ENCODE data around the gene PCDHGA1.

The PCDHGA1 gene

GRCh38 chr5:141441571-141442170 lies 111.4 kb downstream of the PCDHGA1 start:
- DNase-seq (ENCODE audit: low spot score) = no peak

DNA sequence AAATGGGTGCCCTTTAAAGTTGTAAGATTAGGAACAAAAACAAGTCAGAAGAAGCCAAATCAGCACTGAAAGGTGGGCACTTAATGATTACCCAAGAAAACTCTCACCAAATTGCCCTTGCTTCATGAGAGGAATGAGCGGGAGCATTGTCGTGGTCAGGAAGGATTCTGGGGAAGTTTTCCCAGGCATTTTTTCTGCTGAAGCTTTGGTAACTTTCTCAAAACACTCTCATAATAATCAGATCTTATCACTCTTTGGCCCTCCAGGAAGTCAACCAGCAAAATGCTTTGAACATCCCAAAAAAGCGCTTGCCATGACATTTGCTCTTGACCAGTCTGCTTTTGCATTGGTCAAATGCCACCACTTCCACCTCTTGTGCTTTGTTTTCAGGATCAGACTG lies 135.0 kb downstream of the PCDHGA1 start:
- no peak for DNase-seq (ENCODE audit: low spot score)

- DNase-seq (ENCODE audit: low spot score) = peak; percentile 92
These were observed 145.4 kb downstream of the PCDHGA1 start, which contains the start of gene PCDHGC3 for GRCh38 chr5:141475625-141476131. Gene PCDHGC3, plus strand, starts transcription at chr5:141475966. Its CDS starts 151 bp downstream, at chr5:141476117.

DNA sequence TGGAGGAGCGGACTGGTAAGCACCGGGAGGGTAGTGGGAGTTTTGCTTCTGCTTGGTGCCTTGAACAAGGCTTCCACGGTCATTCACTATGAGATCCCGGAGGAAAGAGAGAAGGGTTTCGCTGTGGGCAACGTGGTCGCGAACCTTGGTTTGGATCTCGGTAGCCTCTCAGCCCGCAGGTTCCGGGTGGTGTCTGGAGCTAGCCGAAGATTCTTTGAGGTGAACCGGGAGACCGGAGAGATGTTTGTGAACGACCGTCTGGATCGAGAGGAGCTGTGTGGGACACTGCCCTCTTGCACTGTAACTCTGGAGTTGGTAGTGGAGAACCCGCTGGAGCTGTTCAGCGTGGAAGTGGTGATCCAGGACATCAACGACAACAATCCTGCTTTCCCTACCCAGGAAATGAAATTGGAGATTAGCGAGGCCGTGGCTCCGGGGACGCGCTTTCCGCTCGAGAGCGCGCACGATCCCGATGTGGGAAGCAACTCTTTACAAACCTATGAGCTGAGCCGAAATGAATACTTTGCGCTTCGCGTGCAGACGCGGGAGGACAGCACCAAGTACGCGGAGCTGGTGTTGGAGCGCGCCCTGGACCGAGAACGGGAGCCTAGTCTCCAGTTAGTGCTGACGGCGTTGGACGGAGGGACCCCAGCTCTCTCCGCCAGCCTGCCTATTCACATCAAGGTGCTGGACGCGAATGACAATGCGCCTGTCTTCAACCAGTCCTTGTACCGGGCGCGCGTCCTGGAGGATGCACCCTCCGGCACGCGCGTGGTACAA lies 146.0 kb downstream of the PCDHGA1 start:
- peak; percentile 62 for DNase-seq (ENCODE audit: low spot score)

DNA sequence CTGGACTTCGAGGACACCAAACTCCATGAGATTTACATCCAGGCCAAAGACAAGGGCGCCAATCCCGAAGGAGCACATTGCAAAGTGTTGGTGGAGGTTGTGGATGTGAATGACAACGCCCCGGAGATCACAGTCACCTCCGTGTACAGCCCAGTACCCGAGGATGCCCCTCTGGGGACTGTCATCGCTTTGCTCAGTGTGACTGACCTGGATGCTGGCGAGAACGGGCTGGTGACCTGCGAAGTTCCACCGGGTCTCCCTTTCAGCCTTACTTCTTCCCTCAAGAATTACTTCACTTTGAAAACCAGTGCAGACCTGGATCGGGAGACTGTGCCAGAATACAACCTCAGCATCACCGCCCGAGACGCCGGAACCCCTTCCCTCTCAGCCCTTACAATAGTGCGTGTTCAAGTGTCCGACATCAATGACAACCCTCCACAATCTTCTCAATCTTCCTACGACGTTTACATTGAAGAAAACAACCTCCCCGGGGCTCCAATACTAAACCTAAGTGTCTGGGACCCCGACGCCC lies 146.8 kb downstream of the PCDHGA1 start:
- no peak for DNase-seq (ENCODE audit: low spot score)

- DNase-seq (ENCODE audit: low spot score) = no peak
These were observed 147.5 kb downstream of the PCDHGA1 start for GRCh38 chr5:141477815-141478214.

GRCh38 chr5:141478321-141478945 lies 148.1 kb downstream of the PCDHGA1 start:
- no peak for DNase-seq (ENCODE audit: low spot score)

DNA sequence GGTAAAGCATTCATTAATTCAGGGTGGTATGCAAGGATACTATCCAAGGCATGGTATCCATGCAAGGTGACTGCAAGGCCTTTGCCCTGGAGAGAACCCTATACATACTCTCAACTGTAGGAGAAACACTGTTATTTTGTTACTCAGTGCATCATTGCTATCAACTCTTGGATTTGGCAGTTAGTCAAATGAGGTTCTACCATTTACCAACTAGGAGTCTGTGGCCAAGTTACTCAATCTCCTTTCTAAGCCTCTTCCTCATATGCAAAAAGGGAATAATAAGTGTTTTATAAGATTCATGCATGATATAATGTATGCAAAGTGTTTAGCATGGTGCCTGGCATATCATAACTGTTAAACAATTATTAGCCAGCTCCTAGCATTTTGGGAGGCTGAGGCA lies 149.5 kb downstream of the PCDHGA1 start:
- DNase-seq (ENCODE audit: low spot score) = no peak

GRCh38 chr5:141483902-141484301 lies 153.6 kb downstream of the PCDHGA1 start:
- no peak for DNase-seq (ENCODE audit: low spot score)

- DNase-seq (ENCODE audit: low spot score) = no peak
These were observed 154.0 kb downstream of the PCDHGA1 start for GRCh38 chr5:141484310-141484640.

DNA sequence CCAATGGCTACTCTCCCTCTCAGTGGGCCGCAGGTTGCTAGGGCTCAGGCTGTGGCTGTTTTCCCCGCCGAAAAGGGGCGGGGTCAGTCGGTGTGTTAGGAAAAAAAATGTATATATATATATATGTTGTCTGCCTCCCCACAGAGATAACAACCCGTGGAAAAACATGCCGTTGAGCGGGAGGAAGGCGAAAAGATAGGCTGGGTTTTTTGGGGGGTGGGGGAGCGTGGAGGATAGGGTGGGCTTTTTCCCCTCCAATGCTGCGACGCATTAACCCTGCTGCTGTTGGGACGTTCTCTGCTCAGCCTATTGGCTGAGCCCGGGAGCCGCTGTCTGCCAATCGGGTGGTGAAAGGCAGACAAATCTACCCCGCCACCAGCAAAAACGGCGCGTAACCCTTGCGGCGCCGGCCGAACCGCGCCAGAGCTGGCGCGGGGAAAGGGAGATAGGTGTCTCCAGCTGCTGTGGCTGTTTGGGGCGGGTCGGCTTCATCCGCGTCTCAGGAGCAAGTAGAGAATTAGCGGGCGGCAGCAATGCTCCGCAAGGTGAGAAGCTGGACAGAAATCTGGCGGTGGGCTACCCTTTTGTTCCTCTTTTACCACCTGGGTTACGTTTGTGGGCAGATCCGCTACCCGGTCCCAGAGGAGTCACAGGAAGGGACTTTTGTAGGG lies 154.5 kb downstream of the PCDHGA1 start, which contains the start of gene PCDHGC4:
Gene PCDHGC4 (plus strand): TSS at position 390 of the 671 bp plus-strand sequence. CDS start 144 bp downstream, at position 534.
- no peak for DNase-seq (ENCODE audit: low spot score)

- DNase-seq (ENCODE audit: low spot score) = no peak
These were observed 155.2 kb downstream of the PCDHGA1 start for GRCh38 chr5:141485321-141486055.

DNA sequence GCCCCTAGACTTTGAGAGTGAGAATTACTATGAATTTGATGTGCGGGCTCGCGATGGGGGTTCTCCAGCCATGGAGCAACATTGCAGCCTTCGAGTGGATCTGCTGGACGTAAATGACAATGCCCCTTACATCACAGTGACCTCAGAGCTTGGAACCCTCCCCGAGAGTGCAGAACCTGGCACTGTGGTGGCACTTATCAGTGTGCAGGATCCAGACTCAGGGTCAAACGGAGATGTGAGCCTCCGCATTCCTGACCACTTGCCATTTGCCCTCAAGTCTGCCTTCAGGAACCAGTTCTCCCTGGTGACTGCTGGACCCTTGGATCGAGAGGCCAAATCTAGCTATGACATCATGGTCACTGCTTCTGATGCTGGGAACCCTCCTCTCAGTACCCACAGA lies 155.8 kb downstream of the PCDHGA1 start:
- no peak for DNase-seq (ENCODE audit: low spot score)

DNA sequence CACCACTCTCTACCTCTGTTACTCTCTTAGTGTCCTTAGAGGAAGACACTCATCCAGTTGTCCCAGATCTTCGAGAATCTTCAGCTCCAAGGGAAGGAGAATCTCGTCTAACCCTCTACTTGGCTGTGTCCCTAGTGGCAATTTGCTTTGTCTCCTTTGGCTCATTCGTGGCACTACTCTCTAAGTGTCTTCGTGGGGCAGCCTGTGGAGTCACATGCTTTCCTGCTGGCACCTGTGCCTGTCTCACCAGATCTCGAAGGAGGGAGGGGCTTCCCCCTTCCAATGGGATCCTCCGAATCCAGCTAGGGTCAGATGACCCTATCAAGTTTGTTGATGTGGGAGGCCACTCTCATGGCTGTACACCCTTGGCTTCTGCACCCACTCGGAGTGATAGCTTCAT lies 156.8 kb downstream of the PCDHGA1 start:
- no peak for DNase-seq (ENCODE audit: low spot score)

GRCh38 chr5:141488591-141489561 lies 158.6 kb downstream of the PCDHGA1 start, which contains the start of gene PCDHGC5:
Gene PCDHGC5, plus strand, starts transcription at chr5:141489081. Its CDS starts 160 bp downstream, at chr5:141489241.
- peak; percentile 83 for DNase-seq (ENCODE audit: low spot score)

- no peak for DNase-seq (ENCODE audit: low spot score)
These were observed 159.5 kb downstream of the PCDHGA1 start for GRCh38 chr5:141489841-141490240.

GRCh38 chr5:141490271-141490670 lies 160.0 kb downstream of the PCDHGA1 start:
- DNase-seq (ENCODE audit: low spot score) = no peak

GRCh38 chr5:141490771-141491170 lies 160.5 kb downstream of the PCDHGA1 start:
- DNase-seq (ENCODE audit: low spot score) = no peak

DNA sequence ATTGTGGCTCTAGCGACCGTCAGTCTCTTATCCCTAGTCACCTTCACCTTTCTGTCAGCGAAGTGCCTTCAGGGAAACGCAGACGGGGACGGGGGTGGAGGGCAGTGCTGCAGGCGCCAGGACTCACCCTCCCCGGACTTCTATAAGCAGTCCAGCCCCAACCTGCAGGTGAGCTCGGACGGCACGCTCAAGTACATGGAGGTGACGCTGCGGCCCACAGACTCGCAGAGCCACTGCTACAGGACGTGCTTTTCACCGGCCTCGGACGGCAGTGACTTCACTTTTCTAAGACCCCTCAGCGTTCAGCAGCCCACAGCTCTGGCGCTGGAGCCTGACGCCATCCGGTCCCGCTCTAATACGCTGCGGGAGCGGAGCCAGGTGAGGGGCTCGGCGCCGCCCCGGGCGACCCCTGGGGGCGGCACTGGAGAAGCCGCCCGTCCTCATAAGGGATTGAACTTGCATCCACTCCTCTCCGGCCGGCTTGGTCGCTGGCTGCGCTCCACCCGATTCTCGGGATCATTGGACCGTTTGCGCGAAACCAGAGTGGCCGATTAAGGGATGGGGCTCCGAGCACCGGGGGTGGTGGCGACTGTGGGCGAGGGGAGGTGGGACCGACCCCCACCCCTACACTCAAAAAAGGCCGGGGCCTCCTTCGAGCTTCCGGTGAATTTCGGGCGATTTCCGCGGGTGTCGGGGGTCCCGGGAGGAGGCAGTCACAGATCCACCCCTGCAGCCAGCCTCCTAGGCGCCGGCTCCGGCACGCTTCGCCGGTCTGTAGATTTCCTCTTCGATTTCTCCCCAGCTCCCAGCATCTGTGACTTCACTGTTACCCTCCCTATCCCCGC lies 161.2 kb downstream of the PCDHGA1 start:
- DNase-seq (ENCODE audit: low spot score) = no peak
